ENCODE measurements around the gene POLR1A. TPM values are rescaled to one million over a fixed set of nuclear protein-coding genes. Genes with fewer than 3 reads are reported as not detected.
A peak's percentile ranks its signal among the peaks of the same experiment; 100 is the strongest.

Gene POLR1A
- total and polyA plus RNA-seq, 2 of the 8 experiments (the other 6 are each of a cell fraction or from before 2014, with no cell fraction given): 8.9 to 58.1 TPM

- ChIA-PET POLR2A (ENCODE audit: partially characterized antibody) (interaction anchor here (1.6 kb wide), 1 partner anchor 27 kb away, joined by 3 read pairs; no protein-coding TSS in a partner anchor), CTCF (ENCODE audit: partially characterized antibody) (interaction anchor here (0.6 to 3.1 kb wide), 14 partner anchors 11 to 196 kb away, joined by 3 to 12 read pairs (median 4); no protein-coding TSS in a partner anchor)
- Histone ChIP-seq H3K9me3 (ENCODE audit: insufficient read depth in 2 of 2, low read depth in 1 of 2, low read length in 1 of 2) (no peaks in the 10 kb centered on the region), H2BK20ac (ENCODE audit: low read length) (no peak overlapping the region), H2BK15ac (ENCODE audit: low read length) (no peak overlapping the region), H3K23ac (ENCODE audit: insufficient read length) (no peak overlapping the region), H3K79me2 (ENCODE audit: control insufficient read depth in 1 of 2, insufficient read depth in 2 of 2, low read length in 2 of 2) (no peaks in the 10 kb centered on the region), H2BK5ac (ENCODE audit: low read depth, low read length) (no peak overlapping the region), H2AK5ac (ENCODE audit: low read depth, low read length) (no peak overlapping the region), H3K79me1 (ENCODE audit: low read depth, low read length) (no peaks in the 10 kb centered on the region), H2BK12ac (ENCODE audit: low read depth, low read length) (no peak overlapping the region), H4K8ac (ENCODE audit: extremely low read depth, insufficient read depth, low read length) (no peak overlapping the region), H3K18ac (ENCODE audit: extremely low read depth, low read length) (no peak overlapping the region), H4K91ac (replicated peaks; ENCODE audit: insufficient read length, low read length) (no peak overlapping the region), H3K27me3 (replicated peaks in 1 of 4; ENCODE audit: control insufficient read depth in 3 of 4, extremely low read depth in 1 of 4, insufficient read depth in 3 of 4, low read length in 3 of 4) (no peaks in the 10 kb centered on the region; a peak in 1 of 7 replicates), H4K20me1 (replicated peaks in 1 of 2; ENCODE audit: control insufficient read depth in 1 of 2, insufficient read depth in 2 of 2, low read length in 2 of 2) (peaks cover 0 to 2% of the 10 kb centered on the region in 2 experiments), H3K56ac (replicated peaks; ENCODE audit: insufficient read length, low read depth, low read length) (no peak overlapping the region), H4K5ac (ENCODE audit: insufficient read length, low read depth, low read length) (no peak overlapping the region), H3K36me3 (ENCODE audit: control insufficient read depth in 2 of 4, insufficient read depth in 4 of 4, low read length in 3 of 4) (peaks cover 9 to 23% (median 19%) of the 10 kb centered on the region in 4 experiments), H3K9ac (replicated peaks in 1 of 4; ENCODE audit: extremely low read depth in 1 of 4, low read depth in 3 of 4, low read length in 3 of 4) (no peak overlapping the region), H2BK120ac (replicated peaks; ENCODE audit: low read depth, low read length) (no peak overlapping the region), H3K4me2 (ENCODE audit: insufficient read depth in 1 of 2, low read depth in 2 of 2, low read length in 2 of 2) (no peak overlapping the region), H3K4me1 (replicated peaks in 1 of 4; ENCODE audit: control insufficient read depth in 3 of 4, insufficient read depth in 4 of 4, low read length in 3 of 4) (no peaks in the 10 kb centered on the region), H3K14ac (ENCODE audit: insufficient read length) (no peak overlapping the region), H3K27ac (ENCODE audit: low read depth, low read length) (no peak overlapping the region), H2AFZ (ENCODE audit: low read length) (no peak overlapping the region), H3K23me2 (ENCODE audit: low read depth, low read length) (no peaks in the 10 kb centered on the region), H3K4ac (replicated peaks; ENCODE audit: insufficient read length, low read depth, low read length) (no peak overlapping the region), H3K4me3 (ENCODE audit: extremely low read depth in 1 of 4, insufficient read depth in 2 of 4, low read depth in 3 of 4, low read length in 4 of 4) (no peak overlapping the region)
- FAIRE-seq (no peak), DNase-seq (ENCODE audit: low read depth in 1 of 2, low spot score in 2 of 2) (no peak)
- 86% methylated on average over 13 of the region's 13 CpGs; no CpG with 5 or more reads in 1 of the 2 experiments for WGBS, 2 experiments (ENCODE audit: extremely low coverage in 1 of 2, insufficient coverage in 1 of 2, insufficient read length in 1 of 2, insufficient replicate concordance in 2 of 2, low coverage in 1 of 2, low lambda C conversion rate in 2 of 2, missing lambda C conversion rate in 1 of 2)
- TF ChIP-seq POLR2A (IDR thresholded peaks at IDR 0.05; ENCODE audit: control extremely low read depth in 1 of 2, low read depth in 2 of 2, low read length in 2 of 2) (0 out of 3 replicates have a peak, but pooled peaks of 1 of the 2 experiments have one; percentile 5), SIRT6 (IDR thresholded peaks at IDR 0.05; ENCODE audit: low read length) (no peak), JUND (IDR thresholded peaks at IDR 0.05; ENCODE audit: low read length) (no peak), RXRA (IDR thresholded peaks at IDR 0.05; ENCODE audit: insufficient read depth, low read depth, low read length) (no peak), SP1 (IDR thresholded peaks at IDR 0.05; ENCODE audit: low read depth, low read length) (no peak), CTBP2 (IDR thresholded peaks at IDR 0.05; ENCODE audit: borderline replicate concordance, insufficient read depth, insufficient read length, low read length) (no peak)
- TF ChIP-seq, protein P1, sequence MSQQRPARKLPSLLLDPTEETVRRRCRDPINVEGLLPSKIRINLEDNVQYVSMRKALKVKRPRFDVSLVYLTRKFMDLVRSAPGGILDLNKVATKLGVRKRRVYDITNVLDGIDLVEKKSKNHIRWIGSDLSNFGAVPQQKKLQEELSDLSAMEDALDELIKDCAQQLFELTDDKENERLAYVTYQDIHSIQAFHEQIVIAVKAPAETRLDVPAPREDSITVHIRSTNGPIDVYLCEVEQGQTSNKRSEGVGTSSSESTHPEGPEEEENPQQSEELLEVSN (IDR thresholded peaks at IDR 0.05): no peak
Measured at GRCh38 chr2:86022661-86023365, 82.9 kb downstream of the POLR1A start.

Measured in H1 (cell line).